Glutamatergic neuron (in vitro differentiated cells): Measurements from ENCODE around the gene ACAT2. TPM values are rescaled to one million over a fixed set of nuclear protein-coding genes. Genes with fewer than 3 reads are reported as not detected.
A peak's percentile ranks its signal among the peaks of the same experiment; 100 is the strongest.

Experiments used
- DNase-seq: peaks from one replicate; pipeline ENCODE4 v3.0.0; 2022
- H3K27ac Mint-ChIP-seq: one replicate; pipeline ENCODE4 v1.8.0; 2020; ENCODE audit warnings: mild to moderate bottlenecking, mixed read lengths, inconsistent platforms; ENCODE audit not compliant: unreplicated experiment
- H3K27me3 Mint-ChIP-seq: one replicate; pipeline ENCODE4 v1.8.0; 2020; ENCODE audit warnings: mild to moderate bottlenecking, moderate library complexity, mixed read lengths, inconsistent platforms; ENCODE audit not compliant: unreplicated experiment
- H3K36me3 Mint-ChIP-seq: one replicate; pipeline ENCODE4 v1.8.0; 2020; ENCODE audit warnings: mild to moderate bottlenecking, mixed read lengths, inconsistent platforms; ENCODE audit not compliant: unreplicated experiment
- H3K4me1 Mint-ChIP-seq: one replicate; pipeline ENCODE4 v1.8.0; 2020; ENCODE audit warnings: mild to moderate bottlenecking, low read depth, mixed read lengths, inconsistent platforms; ENCODE audit not compliant: unreplicated experiment
- H3K4me3 Mint-ChIP-seq: one replicate; pipeline ENCODE4 v1.8.0; 2020; ENCODE audit warnings: mild to moderate bottlenecking, mixed read lengths, inconsistent platforms; ENCODE audit not compliant: unreplicated experiment
- H3K9me3 Mint-ChIP-seq: one replicate; pipeline ENCODE4 v1.8.0; 2020; ENCODE audit warnings: mild to moderate bottlenecking, moderate library complexity, mixed read lengths, inconsistent platforms; ENCODE audit not compliant: unreplicated experiment
- CTCF ChIP-seq: fragments of 200-600 bp; sonication (generic); IDR thresholded peaks from one replicate; pipeline ENCODE4 v1.5.0; 2021; ENCODE audit not compliant: partially characterized antibody, unreplicated experiment
- total RNA-seq: library from RNA; stranded (reverse); fragmentation: NEBNext Ultra II Directional; extraction: Animal tissue kit (Norgen Biotek cat#: 25700); gene quantifications from one replicate; pipeline ENCODE4 v1.2.1, GENCODE V29; 2021; ENCODE audit not compliant: unreplicated experiment

ACAT2 gene
- total RNA-seq, 1 donor from 2014 or later: 228 TPM

GRCh38 chr6:159759645-159760044 lies 2.2 kb upstream of the ACAT2 start:
- no peaks in the 10 kb centered on the region for H3K36me3 Mint-ChIP-seq
- H3K27ac Mint-ChIP-seq: peak overlapping the region; percentile 2
- H3K4me1 Mint-ChIP-seq: peaks cover 13% of the 10 kb centered on the region
- peaks cover 8% of the 10 kb centered on the region for H3K27me3 Mint-ChIP-seq
- no peak for DNase-seq
- peak overlapping the region; percentile 1 for H3K4me3 Mint-ChIP-seq
- TF ChIP-seq CTCF: no peak
- H3K9me3 Mint-ChIP-seq: peaks cover 5% of the 10 kb centered on the region

GRCh38 chr6:159760602-159761057 lies 1.2 kb upstream of the ACAT2 start:
- TF ChIP-seq CTCF: no peak
- H3K4me3 Mint-ChIP-seq: peak overlapping the region; percentile 92
- DNase-seq: no peak

GRCh38 chr6:159761129-159761872 lies 544 bp upstream of the ACAT2 start:
- Mint-ChIP-seq H3K36me3 (no peaks in the 10 kb centered on the region), H3K27ac (peak overlapping the region; percentile 84), H3K4me3 (peak overlapping the region; percentile 92), H3K4me1 (peaks cover 14% of the 10 kb centered on the region), H3K27me3 (peaks cover 8% of the 10 kb centered on the region), H3K9me3 (peaks cover 5% of the 10 kb centered on the region)
- TF ChIP-seq CTCF: no peak
- peak; percentile 28 for DNase-seq

More at GRCh38 chr6:159760602-159761057, 1.2 kb upstream of the ACAT2 start:
- peaks cover 13% of the 10 kb centered on the region for H3K4me1 Mint-ChIP-seq
- H3K36me3 Mint-ChIP-seq: no peaks in the 10 kb centered on the region
- H3K27ac Mint-ChIP-seq: peak overlapping the region; percentile 71
- H3K9me3 Mint-ChIP-seq: peaks cover 5% of the 10 kb centered on the region
- H3K27me3 Mint-ChIP-seq: peaks cover 8% of the 10 kb centered on the region

GRCh38 chr6:159762681-159763293 lies 942 bp downstream of the ACAT2 start:
- peaks cover 8% of the 10 kb centered on the region for H3K27me3 Mint-ChIP-seq
- H3K9me3 Mint-ChIP-seq: peaks cover 5% of the 10 kb centered on the region
- peaks cover 14% of the 10 kb centered on the region for H3K4me1 Mint-ChIP-seq
- H3K27ac Mint-ChIP-seq: peak overlapping the region; percentile 81
- no peak for DNase-seq
- no peaks in the 10 kb centered on the region for H3K36me3 Mint-ChIP-seq
- H3K4me3 Mint-ChIP-seq: peak overlapping the region; percentile 93
- no peak for TF ChIP-seq CTCF

- no peak for DNase-seq
- no peak overlapping the region for H3K27ac Mint-ChIP-seq
- peaks cover 10% of the 10 kb centered on the region for H3K27me3 Mint-ChIP-seq
- no peak overlapping the region for H3K4me3 Mint-ChIP-seq
- H3K4me1 Mint-ChIP-seq: peaks cover 1% of the 10 kb centered on the region
- peaks cover 6% of the 10 kb centered on the region for H3K9me3 Mint-ChIP-seq
- peaks cover 13% of the 10 kb centered on the region for H3K36me3 Mint-ChIP-seq
- TF ChIP-seq CTCF: no peak
Observed at GRCh38 chr6:159766906-159767305, 5.1 kb downstream of the ACAT2 start.
